SK-N-MC (cell line): ENCODE results near the gene ADD1.

ENCODE experiments used
- DNase-seq: peaks from one replicate; pipeline ENCODE4 v3.0.0-alpha.2; 2011; ENCODE audit warnings: low read depth, low spot score
- H3K27ac ChIP-seq: fragments of 200-600 bp; sonication (generic); 2 replicates; pipeline ENCODE4 v1.5.1; 2016; ENCODE audit warnings: mixed run types
- H3K36me3 ChIP-seq: fragments of 200-600 bp; sonication (generic); 2 replicates; pipeline ENCODE4 v1.6.1; 2017; ENCODE audit warnings: antibody characterized with exemption, low read length, mixed read lengths; ENCODE audit not compliant: insufficient read depth
- H3K4me3 ChIP-seq: fragments of 200-600 bp; sonication (generic); 2 replicates; pipeline ENCODE4 v1.5.1; 2016
- H3K9ac ChIP-seq: fragments of 200-600 bp; sonication (generic); 2 replicates; pipeline ENCODE4 v1.8.0; 2017; ENCODE audit warnings: mixed run types, mixed read lengths; ENCODE audit not compliant: insufficient read length
- H3K9me3 ChIP-seq: fragments of 200-600 bp; sonication (generic); 2 replicates; pipeline ENCODE4 v1.6.1; 2017; ENCODE audit warnings: low read depth, mild to moderate bottlenecking, antibody characterized with exemption, low read length, moderate library complexity, mixed read lengths
- EZH2 ChIP-seq: fragments of 200-600 bp; sonication (generic); IDR thresholded peaks from one replicate; pipeline ENCODE4 v1.6.1; 2017; ENCODE audit warnings: antibody characterized with exemption
- FOXP2 ChIP-seq: optimal IDR thresholded peaks from 2 replicates; pipeline ENCODE3; 2011; ENCODE audit warnings: mild to moderate bottlenecking, moderate library complexity; ENCODE audit not compliant: insufficient read depth; ENCODE audit errors: extremely low read length, control extremely low read depth
- POLR2AphosphoS5 ChIP-seq: IDR thresholded peaks from 2 replicates; pipeline ENCODE4 v1.6.1; 2012; ENCODE audit warnings: mild to moderate bottlenecking, low read depth, low read length, borderline replicate concordance

The ADD1 gene

DNA sequence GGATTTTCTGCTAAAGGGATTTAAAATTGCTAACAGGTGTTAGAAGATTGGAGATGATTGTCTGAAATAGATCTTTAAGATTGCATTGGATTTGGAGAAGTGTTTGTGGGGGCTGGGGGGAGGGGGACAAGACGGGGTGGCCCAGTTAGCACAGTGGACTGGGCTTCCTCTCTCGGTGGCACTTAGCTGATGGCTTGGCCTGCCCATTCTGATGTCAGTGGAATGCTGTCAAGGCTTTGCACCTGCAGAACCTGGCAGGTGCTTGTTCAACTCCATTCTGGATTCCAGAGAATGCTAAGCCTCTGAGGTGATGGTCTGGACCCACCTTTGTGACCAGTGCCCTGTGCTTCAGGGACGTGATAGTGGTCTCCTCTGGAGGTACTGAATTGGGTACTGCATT is 43.7 kb downstream of the ADD1 start:
- DNase-seq: no peak
- Histone ChIP-seq H3K27ac (no peak overlapping the region), H3K4me3 (no peak overlapping the region), H3K36me3 (peaks cover 35% of the 10 kb centered on the region), H3K9me3 (no peaks in the 10 kb centered on the region), H3K9ac (no peak overlapping the region)
- TF ChIP-seq FOXP2 (no peak), EZH2 (no peak), POLR2AphosphoS5 (no peak)

DNA sequence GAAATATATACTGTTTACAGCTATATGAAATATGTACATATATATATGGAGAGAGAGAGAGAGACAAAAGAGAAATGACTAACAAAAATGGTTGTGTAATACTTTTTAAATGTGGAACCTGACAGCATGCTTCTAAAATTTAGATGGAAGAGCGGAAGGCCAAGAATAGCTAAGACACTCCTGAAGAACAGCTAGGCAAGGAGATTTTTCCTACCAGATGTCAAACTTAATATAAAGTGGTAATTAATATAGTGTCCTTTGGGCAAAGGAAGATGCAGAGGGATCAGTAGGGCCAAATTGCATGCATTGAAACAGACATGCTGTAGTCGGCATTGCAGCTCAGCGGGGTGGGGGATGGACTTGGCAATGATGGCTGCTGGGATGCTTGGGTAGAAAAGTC is 45.2 kb downstream of the ADD1 start:
- Histone ChIP-seq H3K36me3 (peaks cover 33% of the 10 kb centered on the region), H3K9me3 (no peaks in the 10 kb centered on the region), H3K4me3 (no peak overlapping the region), H3K9ac (no peak overlapping the region), H3K27ac (no peak overlapping the region)
- DNase-seq: no peak
- TF ChIP-seq POLR2AphosphoS5 (no peak), FOXP2 (no peak), EZH2 (no peak)

DNA sequence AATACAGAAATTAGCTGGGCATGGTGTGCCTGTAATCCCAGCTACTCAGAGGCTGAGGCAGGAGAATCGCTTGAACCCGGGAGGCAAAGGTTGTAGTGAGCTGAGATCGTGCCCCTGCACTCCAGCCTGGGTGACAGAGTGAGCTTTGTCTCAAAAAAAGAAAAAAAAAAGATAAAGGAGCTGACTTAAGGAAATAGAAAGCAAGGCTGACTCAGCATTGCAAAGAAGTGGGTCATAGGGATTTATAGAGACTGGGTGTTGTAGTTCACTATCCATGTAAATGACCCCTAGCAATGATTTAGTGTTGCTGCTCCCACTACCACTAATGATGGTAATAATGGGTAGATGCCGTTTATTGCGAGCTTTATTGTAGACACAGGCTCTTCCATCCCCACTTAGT is 47.6 kb downstream of the ADD1 start:
- Histone ChIP-seq H3K9ac (no peak overlapping the region), H3K36me3 (peaks cover 32% of the 10 kb centered on the region; the same call in 1 of the 2 replicates), H3K4me3 (no peak overlapping the region), H3K9me3 (no peaks in the 10 kb centered on the region), H3K27ac (no peak overlapping the region)
- TF ChIP-seq FOXP2: no peak
- TF ChIP-seq POLR2AphosphoS5: no peak
- no peak for TF ChIP-seq EZH2
- DNase-seq: no peak

DNA sequence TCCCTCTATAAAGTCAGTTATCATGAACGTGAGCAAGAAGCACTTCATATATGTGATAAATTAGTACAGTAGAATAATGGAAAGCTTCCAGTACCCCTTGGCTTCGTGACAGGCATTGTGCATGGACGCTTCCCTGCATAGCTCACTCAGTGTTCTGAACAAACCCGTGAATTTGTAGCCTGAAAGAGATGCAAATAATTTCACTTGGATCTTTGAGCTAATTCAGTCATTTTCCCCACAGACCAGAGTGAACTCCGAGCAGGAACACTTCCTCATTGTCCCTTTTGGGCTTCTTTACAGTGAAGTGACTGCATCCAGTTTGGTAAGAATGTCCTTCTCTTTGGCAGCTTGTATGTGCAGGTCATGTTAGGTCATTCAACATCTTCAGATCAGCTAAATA is 50.1 kb downstream of the ADD1 start:
- DNase-seq: no peak
- Histone ChIP-seq H3K4me3 (no peak overlapping the region), H3K27ac (peak overlapping the region; percentile 13; the same call in 1 of the 2 replicates), H3K36me3 (peaks cover 40% of the 10 kb centered on the region), H3K9me3 (no peaks in the 10 kb centered on the region), H3K9ac (no peak overlapping the region)
- TF ChIP-seq EZH2: no peak
- no peak for TF ChIP-seq FOXP2
- no peak for TF ChIP-seq POLR2AphosphoS5

DNA sequence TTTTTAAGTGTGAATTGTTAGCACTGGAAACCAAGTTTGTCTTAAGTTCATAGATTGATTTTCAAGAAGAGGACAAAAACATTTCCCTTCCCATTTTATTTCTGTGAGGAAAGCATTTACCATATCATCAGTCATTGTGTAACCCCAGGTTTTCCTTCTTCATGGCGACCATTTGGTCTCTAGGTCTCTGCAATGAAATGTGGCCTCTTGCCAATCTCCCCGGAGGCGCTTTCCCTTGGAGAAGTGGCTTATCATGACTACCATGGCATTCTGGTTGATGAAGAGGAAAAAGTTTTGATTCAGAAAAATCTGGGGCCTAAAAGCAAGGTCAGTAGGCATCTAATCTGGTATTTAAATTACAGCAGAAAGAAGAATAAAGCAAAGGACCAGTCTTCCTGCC is 54.4 kb downstream of the ADD1 start:
- TF ChIP-seq FOXP2 (no peak), EZH2 (no peak), POLR2AphosphoS5 (no peak)
- Histone ChIP-seq H3K27ac (peak overlapping the region; percentile 43; the same call in 1 of the 2 replicates), H3K9ac (no peak overlapping the region), H3K36me3 (peaks cover 69% of the 10 kb centered on the region), H3K9me3 (no peaks in the 10 kb centered on the region), H3K4me3 (no peak overlapping the region)
- peak; percentile 5 for DNase-seq

DNA sequence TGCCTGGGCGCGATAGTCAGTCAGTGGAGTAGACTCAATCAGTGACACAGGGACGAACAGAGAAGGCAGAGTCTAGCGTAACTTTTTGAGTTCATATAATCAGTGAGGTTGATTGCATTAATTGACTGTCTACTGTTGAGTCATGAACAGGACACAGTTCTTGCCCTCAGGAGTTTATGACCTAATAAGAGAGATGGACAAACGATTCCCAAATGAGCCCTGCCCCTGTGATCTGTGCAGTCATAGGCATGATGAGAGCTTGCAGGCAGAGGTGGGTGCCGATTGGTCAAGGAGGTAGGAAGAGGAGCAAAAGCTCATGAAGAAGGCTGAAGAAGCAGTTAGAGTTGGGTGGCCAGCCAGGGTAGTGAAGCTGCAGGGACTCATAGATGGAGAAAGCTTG is 57.1 kb downstream of the ADD1 start:
- Histone ChIP-seq H3K9ac (no peak overlapping the region), H3K4me3 (no peak overlapping the region), H3K9me3 (no peaks in the 10 kb centered on the region), H3K36me3 (peaks cover 82% of the 10 kb centered on the region), H3K27ac (no peak overlapping the region)
- DNase-seq: no peak
- TF ChIP-seq FOXP2: no peak

DNA sequence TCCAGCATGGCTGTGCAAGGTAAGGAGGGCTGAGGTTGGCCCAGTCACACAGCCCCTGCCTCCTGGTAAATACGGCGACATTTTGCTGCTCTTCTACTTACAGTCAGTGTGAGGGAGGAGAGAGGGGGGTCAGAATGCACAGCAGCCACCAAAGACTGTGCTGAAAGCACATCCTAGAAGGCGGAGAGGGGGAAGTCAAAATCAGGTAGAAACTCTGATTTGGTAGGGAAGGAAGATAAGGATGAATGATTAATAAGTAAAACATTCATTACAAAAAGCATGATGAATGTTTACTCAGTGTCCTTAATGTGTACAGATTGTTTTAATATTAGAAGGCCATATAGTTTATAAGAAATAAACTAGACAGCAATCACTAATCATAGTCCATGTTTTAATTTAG is 57.5 kb downstream of the ADD1 start:
- no peak overlapping the region for H3K27ac ChIP-seq
- TF ChIP-seq POLR2AphosphoS5 (no peak), FOXP2 (no peak), EZH2 (no peak)
- no peak for DNase-seq
- no peaks in the 10 kb centered on the region for H3K9me3 ChIP-seq
- no peak overlapping the region for H3K4me3 ChIP-seq
- peaks cover 79% of the 10 kb centered on the region for H3K36me3 ChIP-seq
- no peak overlapping the region for H3K9ac ChIP-seq

DNA sequence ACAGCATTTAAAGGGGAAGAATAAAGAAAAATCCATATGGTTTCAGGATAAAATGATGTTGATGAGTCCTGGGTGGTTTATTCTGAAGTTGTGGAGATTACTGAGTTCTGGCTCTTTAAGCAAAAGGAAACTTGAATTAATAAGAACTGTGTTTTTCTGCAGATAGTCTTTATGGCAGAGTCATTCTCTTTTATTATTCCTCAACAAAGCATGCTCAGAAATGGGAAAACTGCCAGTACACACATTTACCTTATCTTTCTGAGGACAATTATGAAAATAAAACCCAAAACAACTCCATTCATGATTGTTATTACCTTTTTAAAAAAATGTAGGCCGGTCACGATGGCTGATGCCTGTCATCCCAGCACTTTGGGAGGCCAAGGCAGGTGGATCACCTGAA is 58.5 kb downstream of the ADD1 start:
- DNase-seq: no peak
- Histone ChIP-seq H3K4me3 (no peak overlapping the region), H3K9ac (no peak overlapping the region), H3K27ac (no peak overlapping the region), H3K36me3 (peaks cover 75% of the 10 kb centered on the region), H3K9me3 (no peaks in the 10 kb centered on the region)
- TF ChIP-seq POLR2AphosphoS5: no peak
- TF ChIP-seq EZH2: no peak
- no peak for TF ChIP-seq FOXP2

DNA sequence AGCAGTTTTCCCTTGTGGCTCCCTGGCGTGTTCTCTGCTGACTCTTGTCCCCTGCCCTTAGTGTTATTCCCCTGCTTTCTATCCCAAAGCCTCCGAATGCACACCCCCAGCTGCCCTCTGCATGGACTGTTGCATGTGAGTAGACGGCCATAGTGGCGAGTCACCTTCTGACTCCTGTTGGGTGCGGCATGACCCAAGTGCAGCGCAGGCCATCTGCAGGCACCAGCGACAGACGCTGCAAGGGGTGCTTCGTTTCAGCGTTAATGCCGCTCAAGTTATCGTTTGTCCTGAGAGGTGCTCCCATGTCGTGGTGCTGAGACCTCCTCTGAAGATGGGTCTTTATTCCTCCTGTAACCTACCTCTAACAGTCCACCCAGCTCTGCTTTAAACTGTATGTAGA is 61.9 kb downstream of the ADD1 start:
- Histone ChIP-seq H3K9me3 (no peaks in the 10 kb centered on the region), H3K27ac (no peak overlapping the region), H3K9ac (no peak overlapping the region), H3K4me3 (no peak overlapping the region), H3K36me3 (peaks cover 68% of the 10 kb centered on the region)
- no peak for TF ChIP-seq POLR2AphosphoS5
- no peak for TF ChIP-seq FOXP2
- no peak for TF ChIP-seq EZH2
- DNase-seq: no peak
